IMR-90 (cell line): Measurements from ENCODE around the gene LENG9. TPM values are rescaled to one million over a fixed set of nuclear protein-coding genes. Genes with fewer than 3 reads are reported as not detected.

Experiments
- ATAC-seq: fragments of 200-7000 bp; cut with Tn5 transposase; 2 replicates; pipeline ENCODE4 v1.9.1; 2020; ENCODE audit warnings: low read depth, mild to moderate bottlenecking, moderate library complexity
- BruUV-seq: library from RNA; stranded (reverse); fragments of 400-500 nt; replicated peaks from 2 replicates; lab custom pipeline; 2021; lab: Mats Ljungman, UMichigan
- CTCF ChIA-PET: fragments of 300-600 bp; formaldehyde crosslinking; extraction: SDS; loops from one replicate; lab custom pipeline; 2021; ENCODE audit warnings: antibody characterized with exemption; lab: Yijun Ruan, JAX
- POLR2A ChIA-PET: fragments of 300-600 bp; sonication (Branson Sonifier 250); formaldehyde crosslinking; loops from one replicate; lab custom pipeline; 2022; ENCODE audit warnings: antibody characterized with exemption; ENCODE audit not compliant: unreplicated experiment; lab: Charles Lee
- DNase-seq: peaks from one replicate; pipeline ENCODE4 v3.0.0; 2013
- H2AFZ ChIP-seq: replicated peaks from 2 replicates; pipeline ENCODE3; 2013; ENCODE audit warnings: low read length, mild to moderate bottlenecking; ENCODE audit not compliant: poor library complexity
- H2AK5ac ChIP-seq: 2 replicates; pipeline ENCODE4 v1.6.1; 2013; ENCODE audit warnings: low read depth, low read length, inconsistent platforms
- H2AK9ac ChIP-seq: replicated peaks from 2 replicates; pipeline ENCODE3; 2013; ENCODE audit warnings: mild to moderate bottlenecking, low read depth, low read length, moderate library complexity; ENCODE audit not compliant: poor library complexity
- H2BK120ac ChIP-seq: 2 replicates; pipeline ENCODE4 v1.6.1; 2013; ENCODE audit warnings: low read depth, low read length, inconsistent platforms
- H2BK15ac ChIP-seq: 3 replicates; pipeline ENCODE4 v1.6.1; 2013; ENCODE audit warnings: low read depth, low read length, inconsistent platforms
- H2BK20ac ChIP-seq: 2 replicates; pipeline ENCODE4 v1.6.1; 2013; ENCODE audit warnings: low read depth, mild to moderate bottlenecking, inconsistent platforms, low read length, moderate library complexity
- H2BK5ac ChIP-seq: 2 replicates; pipeline ENCODE4 v1.6.1; 2013; ENCODE audit warnings: mild to moderate bottlenecking, low read depth, low read length, inconsistent platforms; ENCODE audit not compliant: poor library complexity, severe bottlenecking
- H3K14ac ChIP-seq: replicated peaks from 2 replicates; pipeline ENCODE4 v1.6.1; 2013; ENCODE audit warnings: low read depth, low read length, inconsistent platforms
- H3K18ac ChIP-seq: 2 replicates; pipeline ENCODE4 v1.6.1; 2013; ENCODE audit warnings: low read depth, low read length, control low read depth
- H3K23ac ChIP-seq: 2 replicates; pipeline ENCODE4 v1.6.1; 2013; ENCODE audit warnings: low read depth, low read length, inconsistent platforms
- H3K27ac ChIP-seq: 2 replicates; pipeline ENCODE4 v1.5.1; 2013; ENCODE audit warnings: mild to moderate bottlenecking, control low read depth, low read length; ENCODE audit not compliant: insufficient read depth
- H3K27me3 ChIP-seq: 2 replicates; pipeline ENCODE4 v1.6.1; 2013; ENCODE audit warnings: low read length; ENCODE audit not compliant: control insufficient read depth, insufficient read depth
- H3K36me3 ChIP-seq: 2 replicates; pipeline ENCODE4 v1.6.1; 2013; ENCODE audit warnings: low read length, mixed read lengths; ENCODE audit not compliant: control insufficient read depth, insufficient read depth
- H3K4ac ChIP-seq: 2 replicates; pipeline ENCODE4 v1.6.1; 2013; ENCODE audit warnings: low read depth, low read length, inconsistent platforms
- H3K4me1 ChIP-seq: 2 replicates; pipeline ENCODE4 v1.6.1; 2013; ENCODE audit warnings: low read length, mixed read lengths; ENCODE audit not compliant: control insufficient read depth, insufficient read depth
- H3K4me2 ChIP-seq: 2 replicates; pipeline ENCODE4 v1.6.1; 2013; ENCODE audit warnings: low read depth, mild to moderate bottlenecking, control low read depth, low read length, moderate library complexity
- H3K4me3 ChIP-seq: 2 replicates; pipeline ENCODE4 v1.5.1; 2013; ENCODE audit warnings: low read depth, mild to moderate bottlenecking, control low read depth, low read length, moderate library complexity; ENCODE audit not compliant: insufficient read depth
- H3K56ac ChIP-seq: 2 replicates; pipeline ENCODE4 v1.6.1; 2013; ENCODE audit warnings: low read length, inconsistent platforms; ENCODE audit not compliant: insufficient read depth; ENCODE audit errors: extremely low read depth
- H3K79me1 ChIP-seq, 2 experiments: 2 replicates each; pipeline ENCODE4 v1.6.1; 2013; ENCODE audit warnings: low read length in 2 of 2, inconsistent platforms in 1 of 2, low read depth in 1 of 2
- H3K9ac ChIP-seq: 2 replicates; pipeline ENCODE4 v1.6.1; 2013; ENCODE audit warnings: low read depth, low read length, control low read depth
- H3K9me1 ChIP-seq: 2 replicates; pipeline ENCODE4 v1.6.1; 2013; ENCODE audit warnings: low read length, inconsistent platforms; ENCODE audit not compliant: insufficient read depth
- H3K9me3 ChIP-seq: 2 replicates; pipeline ENCODE4 v1.6.1; 2013; ENCODE audit warnings: low read length; ENCODE audit not compliant: control insufficient read depth, insufficient read depth
- H4K20me1 ChIP-seq: 2 replicates; pipeline ENCODE4 v1.6.1; 2013; ENCODE audit warnings: low read length, inconsistent platforms; ENCODE audit not compliant: insufficient read depth
- H4K5ac ChIP-seq: 2 replicates; pipeline ENCODE4 v1.6.1; 2013; ENCODE audit warnings: mild to moderate bottlenecking, low read depth, low read length, control low read depth
- H4K8ac ChIP-seq, 2 experiments: 2 replicates each; pipeline ENCODE4 v1.6.1; 2013; ENCODE audit warnings: low read depth in 2 of 2, low read length in 2 of 2, control low read depth in 1 of 2, inconsistent platforms in 1 of 2
- H4K91ac ChIP-seq: 2 replicates; pipeline ENCODE4 v1.6.1; 2013; ENCODE audit warnings: low read depth, low read length, inconsistent platforms; ENCODE audit not compliant: insufficient read depth
- CEBPB ChIP-seq: IDR thresholded peaks from 2 replicates; pipeline ENCODE4 v1.6.1; 2012; ENCODE audit warnings: low read depth, low read length, improper control_type of control experiment
- CHD1 ChIP-seq: IDR thresholded peaks from 2 replicates; pipeline ENCODE4 v1.6.1; 2012; ENCODE audit warnings: low read depth, low read length, improper control_type of control experiment
- ELK1 ChIP-seq: fragments of 150-350 bp; IDR thresholded peaks from 2 replicates; pipeline ENCODE4 v1.6.1; 2016; ENCODE audit warnings: low read depth, mild to moderate bottlenecking, low read length, moderate library complexity, borderline replicate concordance
- MAZ ChIP-seq: IDR thresholded peaks from 2 replicates; pipeline ENCODE4 v1.6.1; 2012; ENCODE audit warnings: low read depth, mild to moderate bottlenecking, low read length, improper control_type of control experiment, moderate library complexity, borderline replicate concordance
- WGBS, 2 experiments: methylation state at CpG; one replicate each; pipeline versions ENCODE4 v1.1.5 to v1.1.7; 2013; ENCODE audit warnings: missing lambda C conversion rate in 2 of 2; ENCODE audit not compliant: insufficient read length in 1 of 2; ENCODE audit errors: extremely low coverage in 2 of 2; 5-methylcytosine and 5-hydroxymethylcytosine counted together
- dilution Hi-C: fragments of 300-500 bp; cut with HindIII; formaldehyde crosslinking; loops from one replicate; pipeline ENCODE4 v1.14.3; 2018; ENCODE audit warnings: low sequenced_read_pairs; ENCODE audit not compliant: unreplicated experiment
- in situ Hi-C: fragments of 300-500 bp; cut with MboI; formaldehyde crosslinking; loops from 3 replicates; pipeline ENCODE4 v1.14.3; 2019; ENCODE audit warnings: low sequenced_read_pairs, inconsistent platforms, mixed read lengths
- intact Hi-C: fragments of 100-400 bp; cut with micrococcal nuclease; formaldehyde crosslinking; loops from 2 replicates; pipeline ENCODE4 v1.10.0; 2022
- polyA plus RNA-seq, 3 experiments: library from polyadenylated mRNA; depleted of rRNA; stranded (reverse); fragments of >200 nt; gene quantifications; 2 replicates each; pipeline ENCODE4 v1.2.3, GENCODE V29; 2012; ENCODE audit warnings: low replicate concordance in 1 of 3
- total RNA-seq: library from RNA; depleted of rRNA; stranded (reverse); fragments of >200 nt; gene quantifications from 2 replicates; pipeline ENCODE4 v1.2.3, GENCODE V29; 2012

The LENG9 gene
- total and polyA plus RNA-seq, 2 of the 4 experiments (the other 2 are of a cell fraction) = 0.94 to 1.1 TPM

- Histone ChIP-seq H2BK20ac (no peak overlapping the region), H2BK5ac (no peak overlapping the region), H2BK15ac (no peak overlapping the region), H3K56ac (no peak overlapping the region), H3K27ac (no peak overlapping the region), H4K8ac (no peak overlapping the region), H3K9me3 (no peaks in the 10 kb centered on the region), H3K4me2 (no peak overlapping the region), H4K20me1 (no peaks in the 10 kb centered on the region), H3K9ac (no peak overlapping the region), H3K36me3 (no peaks in the 10 kb centered on the region), H3K4me3 (no peak overlapping the region), H2AFZ (no peak overlapping the region), H2AK5ac (no peak overlapping the region), H2BK120ac (no peak overlapping the region), H3K14ac (no peak overlapping the region), H3K79me1 (no peaks in the 10 kb centered on the region), H3K4me1 (no peaks in the 10 kb centered on the region), H4K5ac (no peak overlapping the region), H4K91ac (no peak overlapping the region), H3K27me3 (peaks cover 26% of the 10 kb centered on the region), H3K18ac (no peak overlapping the region), H2AK9ac (no peak overlapping the region), H3K4ac (no peak overlapping the region), H3K9me1 (peaks cover 3% of the 10 kb centered on the region; the same call in 1 of the 2 replicates), H3K23ac (no peak overlapping the region)
- ChIA-PET POLR2A (no interaction called here), CTCF (no interaction called here)
- DNase-seq (no peak), ATAC-seq (no peak)
- intact Hi-C loops = no loop called here
- BruUV-seq = no TSS peak
- TF ChIP-seq CEBPB (no peak), CHD1 (no peak), MAZ (no peak), ELK1 (no peak)
- dilution Hi-C loops = no loop called here
- in situ Hi-C loops = no loop called here
- 23% methylated on average over 2 of the region's 9 CpGs; no CpG with 5 or more reads in 1 of the 2 experiments for WGBS, 2 experiments
These were observed 42.4 kb downstream of the LENG9 start for GRCh38 chr19:54421169-54421516.
